H1 (cell line): ENCODE results near the gene TNRC6C. TPM values are rescaled to one million over a fixed set of nuclear protein-coding genes. Genes with fewer than 3 reads are reported as not detected.
A peak's percentile ranks its signal among the peaks of the same experiment; 100 is the strongest.

Source experiments
- CTCF ChIA-PET: fragments of 300-600 bp; sonication (Branson Sonifier 250); formaldehyde crosslinking; loops from one replicate; lab custom pipeline; 2021; ENCODE audit not compliant: partially characterized antibody; lab: Charles Lee
- POLR2A ChIA-PET: fragments of 300-600 bp; sonication (Branson Sonifier 250); formaldehyde crosslinking; loops from one replicate; lab custom pipeline; 2021; ENCODE audit warnings: inconsistent platforms; ENCODE audit not compliant: partially characterized antibody; lab: Charles Lee
- DNase-seq, 2 experiments: peaks; one replicate each; pipeline versions ENCODE4 v3.0.0 to v3.0.0-alpha.2; 2010 to 2022; ENCODE audit warnings: low spot score in 2 of 2, low read depth in 1 of 2, mixed read lengths in 1 of 2
- FAIRE-seq: peaks from 2 replicates; lab custom pipeline; 2011; peaks lifted over from hg19 to GRCh38; lab: Jason Lieb, UNC
- H2AFZ ChIP-seq: 2 replicates; pipeline ENCODE4 v1.8.1; 2012; ENCODE audit warnings: low read length, inconsistent platforms
- H2AK5ac ChIP-seq: 2 replicates; pipeline ENCODE4 v1.6.1; 2013; ENCODE audit warnings: low read depth, low read length
- H2BK120ac ChIP-seq: replicated peaks from 2 replicates; pipeline ENCODE3; 2013; ENCODE audit warnings: low read depth, low read length, inconsistent platforms
- H2BK12ac ChIP-seq: 2 replicates; pipeline ENCODE4 v1.6.1; 2013; ENCODE audit warnings: low read depth, low read length
- H2BK15ac ChIP-seq: 2 replicates; pipeline ENCODE4 v1.6.1; 2013; ENCODE audit warnings: low read length
- H2BK20ac ChIP-seq: 2 replicates; pipeline ENCODE4 v1.6.1; 2013; ENCODE audit warnings: low read length
- H2BK5ac ChIP-seq: 2 replicates; pipeline ENCODE4 v1.6.1; 2013; ENCODE audit warnings: low read depth, low read length
- H3K14ac ChIP-seq: 2 replicates; pipeline ENCODE4 v1.6.1; 2013; ENCODE audit warnings: inconsistent platforms; ENCODE audit not compliant: insufficient read length
- H3K18ac ChIP-seq: 2 replicates; pipeline ENCODE4 v1.6.1; 2013; ENCODE audit warnings: low read length; ENCODE audit errors: extremely low read depth
- H3K23ac ChIP-seq: 2 replicates; pipeline ENCODE4 v1.6.1; 2013; ENCODE audit warnings: inconsistent platforms; ENCODE audit not compliant: insufficient read length
- H3K23me2 ChIP-seq: 2 replicates; pipeline ENCODE4 v1.6.1; 2013; ENCODE audit warnings: low read depth, low read length
- H3K27ac ChIP-seq: 2 replicates; pipeline ENCODE4 v1.6.1; 2011; ENCODE audit warnings: low read depth, low read length, inconsistent platforms
- H3K27me3 ChIP-seq, 4 experiments: replicated peaks in 1 of 4; 1 replicate in 1 of 4; 2 replicates in 3 of 4; pipeline versions ENCODE4 v1.6.1 to v1.8.1; 2011 to 2013; ENCODE audit warnings: low read length in 3 of 4, mild to moderate bottlenecking in 3 of 4, inconsistent platforms in 2 of 4, mixed read lengths in 2 of 4, moderate library complexity in 1 of 4; ENCODE audit not compliant: control insufficient read depth in 3 of 4, insufficient read depth in 3 of 4; ENCODE audit errors: extremely low read depth in 1 of 4
- H3K36me3 ChIP-seq, 4 experiments: 2 replicates each; pipeline versions ENCODE4 v1.6.1 to v1.8.1; 2011 to 2013; ENCODE audit warnings: mild to moderate bottlenecking in 4 of 4, low read length in 3 of 4, moderate library complexity in 2 of 4, control low read depth in 1 of 4, inconsistent platforms in 1 of 4; ENCODE audit not compliant: insufficient read depth in 4 of 4, control insufficient read depth in 2 of 4
- H3K4ac ChIP-seq: replicated peaks from 2 replicates; pipeline ENCODE3; 2013; ENCODE audit warnings: low read length, low read depth, mixed read lengths, inconsistent platforms; ENCODE audit not compliant: insufficient read length
- H3K4me1 ChIP-seq, 4 experiments: replicated peaks in 1 of 4; 1 replicate in 1 of 4; 2 replicates in 3 of 4; pipeline versions ENCODE4 v1.6.1 to v1.8.1; 2011 to 2013; ENCODE audit warnings: low read length in 3 of 4, inconsistent platforms in 2 of 4, mixed read lengths in 1 of 4; ENCODE audit not compliant: insufficient read depth in 4 of 4, control insufficient read depth in 3 of 4
- H3K4me2 ChIP-seq, 2 experiments: 2 replicates each; pipeline versions ENCODE4 v1.6.1 to v1.8.1; 2011 to 2013; ENCODE audit warnings: low read depth in 2 of 2, low read length in 2 of 2, control low read depth in 1 of 2, inconsistent platforms in 1 of 2, mild to moderate bottlenecking in 1 of 2; ENCODE audit not compliant: insufficient read depth in 1 of 2
- H3K4me3 ChIP-seq, 4 experiments: fragments of 200-600, 300-600 bp in 1 of 4; sonication (generic), shearing (Covaris generic), sonication (Bioruptor Twin) in 1 of 4; 2 replicates each; pipeline versions ENCODE4 v1.5.1 to v1.8.1; 2011 to 2016; ENCODE audit warnings: low read length in 4 of 4, low read depth in 3 of 4, control low read depth in 2 of 4, inconsistent platforms in 2 of 4, mild to moderate bottlenecking in 2 of 4, mixed read lengths in 1 of 4, moderate library complexity in 1 of 4; ENCODE audit not compliant: insufficient read depth in 2 of 4; ENCODE audit errors: extremely low read depth in 1 of 4
- H3K56ac ChIP-seq: replicated peaks from 2 replicates; pipeline ENCODE3; 2013; ENCODE audit warnings: low read depth, mild to moderate bottlenecking, mixed read lengths, low read length, inconsistent platforms; ENCODE audit not compliant: insufficient read length
- H3K79me1 ChIP-seq: 2 replicates; pipeline ENCODE4 v1.6.1; 2013; ENCODE audit warnings: low read depth, low read length, control low read depth
- H3K79me2 ChIP-seq, 2 experiments: 2 replicates each; pipeline versions ENCODE4 v1.6.1 to v1.8.1; 2012 to 2013; ENCODE audit warnings: low read length in 2 of 2, mild to moderate bottlenecking in 2 of 2, inconsistent platforms in 1 of 2; ENCODE audit not compliant: insufficient read depth in 2 of 2, control insufficient read depth in 1 of 2
- H3K9ac ChIP-seq, 4 experiments: replicated peaks in 1 of 4; 1 replicate in 1 of 4; 2 replicates in 3 of 4; pipeline versions ENCODE4 v1.6.1 to v1.8.1; 2011 to 2013; ENCODE audit warnings: low read depth in 3 of 4, low read length in 3 of 4, control low read depth in 2 of 4, mild to moderate bottlenecking in 2 of 4, moderate library complexity in 2 of 4, inconsistent platforms in 1 of 4; ENCODE audit errors: extremely low read depth in 1 of 4
- H3K9me3 ChIP-seq, 2 experiments: 2 replicates each; pipeline versions ENCODE4 v1.6.1 to v1.8.1; 2012 to 2013; ENCODE audit warnings: mild to moderate bottlenecking in 2 of 2, moderate library complexity in 2 of 2, control low read depth in 1 of 2, inconsistent platforms in 1 of 2, low read depth in 1 of 2, low read length in 1 of 2, mixed read lengths in 1 of 2; ENCODE audit not compliant: insufficient read depth in 2 of 2
- H4K20me1 ChIP-seq, 2 experiments: replicated peaks in 1 of 2; 2 replicates each; pipeline versions ENCODE3 to v1.8.1; 2011 to 2013; ENCODE audit warnings: inconsistent platforms in 2 of 2, low read length in 2 of 2, mild to moderate bottlenecking in 1 of 2; ENCODE audit not compliant: insufficient read depth in 2 of 2, control insufficient read depth in 1 of 2
- H4K5ac ChIP-seq: 2 replicates; pipeline ENCODE4 v1.6.1; 2013; ENCODE audit warnings: low read length, low read depth, mixed read lengths, inconsistent platforms; ENCODE audit not compliant: insufficient read length
- H4K8ac ChIP-seq: 2 replicates; pipeline ENCODE4 v1.8.0; 2013; ENCODE audit warnings: mild to moderate bottlenecking, moderate library complexity, low read length, inconsistent platforms; ENCODE audit not compliant: insufficient read depth; ENCODE audit errors: extremely low read depth
- H4K91ac ChIP-seq: replicated peaks from 2 replicates; pipeline ENCODE3; 2013; ENCODE audit warnings: low read length, mixed read lengths, inconsistent platforms; ENCODE audit not compliant: insufficient read length
- PHF8 ChIP-seq: fragments of 200-600 bp; sonication (generic); conservative IDR thresholded peaks from 2 replicates; pipeline ENCODE4 v1.7.1; 2012; ENCODE audit warnings: low read depth, mild to moderate bottlenecking, inconsistent platforms, low read length, moderate library complexity
- TCF12 ChIP-seq: IDR thresholded peaks from 2 replicates; pipeline ENCODE4 v1.6.1; 2011; ENCODE audit warnings: low read depth, mild to moderate bottlenecking, low read length
- WGBS, 2 experiments: shearing (Covaris generic) in 1 of 2; methylation state at CpG; one replicate each; pipeline versions ENCODE4 v1.1.6 to v1.1.7; 2013 to 2015; ENCODE audit warnings: low lambda C conversion rate in 2 of 2, mixed read lengths in 2 of 2, inconsistent platforms in 1 of 2, low coverage in 1 of 2, missing lambda C conversion rate in 1 of 2; ENCODE audit not compliant: insufficient replicate concordance in 2 of 2, insufficient coverage in 1 of 2, insufficient read length in 1 of 2; ENCODE audit errors: extremely low coverage in 1 of 2, missing lambda C conversion rate in 1 of 2; 5-methylcytosine and 5-hydroxymethylcytosine counted together
- polyA plus RNA-seq, 7 experiments: library from polyadenylated mRNA; depleted of rRNA in 3 of 7; stranded (reverse) in 5 of 7; unstranded in 2 of 7; fragments of >200 nt in 5 of 7; fragments of 200-250 nt in 2 of 7; gene quantifications; 1 replicate in 5 of 7; 2 replicates in 1 of 7; 4 replicates in 1 of 7; pipeline versions ENCODE4 v1.2.1 to v1.2.3, GENCODE V29; 2011 to 2013; ENCODE audit warnings: missing spikeins in 2 of 7, mixed read lengths in 2 of 7
- total RNA-seq: library from RNA; stranded (reverse); fragmentation: NEBNext Ultra II Directional; extraction: Animal tissue kit (Norgen Biotek cat#: 25700); gene quantifications from 2 replicates; pipeline ENCODE4 v1.2.1, GENCODE V29; 2021
- TF ChIP-seq, protein P1 (sequence below): IDR thresholded peaks from 2 replicates; pipeline ENCODE4 v1.6.1; 2012; ENCODE audit warnings: inconsistent platforms

TNRC6C gene
- total and polyA plus RNA-seq, 2 of the 8 experiments (the other 6 are each of a cell fraction or from before 2014, with no cell fraction given): 2.8 to 28.9 TPM

DNA sequence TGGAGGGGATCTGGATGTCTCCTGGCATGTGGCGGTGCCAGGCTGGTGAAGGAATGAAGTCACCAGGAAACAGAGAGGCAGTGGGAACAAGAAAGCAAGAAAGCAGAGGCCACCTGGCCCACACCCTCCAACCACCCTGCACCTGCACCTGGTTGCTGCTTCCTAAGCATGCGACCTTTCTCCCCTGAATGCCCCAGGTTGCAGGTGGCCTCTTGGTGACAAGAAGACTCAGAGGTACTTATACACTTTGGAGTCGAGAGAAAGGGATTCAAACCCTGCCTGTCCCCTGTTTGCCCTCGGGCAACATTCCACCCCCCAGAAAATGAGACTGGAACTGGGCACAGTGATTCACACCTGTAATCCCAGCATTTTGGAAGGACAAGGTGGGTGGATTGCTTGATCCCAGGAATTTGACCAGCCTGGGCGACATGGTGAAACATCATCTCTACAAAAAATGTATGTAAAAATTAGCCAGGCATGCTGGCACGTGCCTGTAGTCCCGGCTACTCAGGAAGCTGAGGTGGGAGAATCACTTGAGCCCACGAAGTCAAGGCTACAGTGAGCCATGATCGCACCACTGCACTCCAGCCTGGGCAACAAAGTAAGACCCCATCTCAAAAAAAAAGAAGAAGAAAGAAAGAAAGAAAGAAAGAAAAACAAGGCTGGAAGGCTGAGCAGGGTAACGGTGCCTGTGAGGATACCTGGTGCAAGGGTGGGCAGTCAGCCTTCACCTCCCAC is 34.6 kb upstream of the TNRC6C start:
- no peak overlapping the region for H3K4me3 ChIP-seq
- no peak overlapping the region for H3K56ac ChIP-seq
- no peak overlapping the region for H4K5ac ChIP-seq
- peak overlapping the region; percentile 33 for H3K18ac ChIP-seq
- no peaks in the 10 kb centered on the region; the same call in 1 of the 2 replicates for H3K79me1 ChIP-seq
- 81% methylated on average over 9 of the region's 10 CpGs; no CpG with 5 or more reads in 1 of the 2 experiments for WGBS, 2 experiments
- ChIA-PET CTCF (interaction anchor here (0.9 to 2.9 kb wide), 6 partner anchors 10 to 183 kb away, joined by 3 to 12 read pairs (median 4); partner anchors contain the start of gene TNRC6C), POLR2A (interaction anchor here (0.7 to 3.8 kb wide), 5 partner anchors 9 to 39 kb away, joined by 3 to 30 read pairs (median 4); partner anchors contain the start of gene TNRC6C)
- H2AFZ ChIP-seq: no peak overlapping the region
- peaks cover 0 to 3% of the 10 kb centered on the region in 2 experiments; a peak in 1 of 4 replicates for H3K9me3 ChIP-seq
- H4K20me1 ChIP-seq: no peaks in the 10 kb centered on the region
- H2BK5ac ChIP-seq: peak overlapping the region; percentile 93; the same call in 1 of the 2 replicates
- peak overlapping the region; percentile 99; the same call in 1 of the 2 replicates for H2BK12ac ChIP-seq
- TF ChIP-seq, protein P1, sequence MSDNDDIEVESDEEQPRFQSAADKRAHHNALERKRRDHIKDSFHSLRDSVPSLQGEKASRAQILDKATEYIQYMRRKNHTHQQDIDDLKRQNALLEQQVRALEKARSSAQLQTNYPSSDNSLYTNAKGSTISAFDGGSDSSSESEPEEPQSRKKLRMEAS: peak; percentile 40; the same call in 1 of the 2 replicates
- TF ChIP-seq TCF12 (0 out of 2 replicates have a peak, but pooled peaks have one; percentile 16), PHF8 (no peak)
- TF ChIP-seq, all 59 proteins: peak for 2
- H3K9ac ChIP-seq: no peak overlapping the region
- H3K4ac ChIP-seq: no peak overlapping the region
- peaks cover 12 to 35% (median 26%) of the 10 kb centered on the region in 4 experiments for H3K4me1 ChIP-seq
- no peaks in the 10 kb centered on the region; a peak in 1 of 7 replicates for H3K27me3 ChIP-seq
- H2BK15ac ChIP-seq: 0 out of 2 replicates have a peak overlapping the region, but pooled peaks have one; percentile 31
- H2AK5ac ChIP-seq: peak overlapping the region; percentile 20; the same call in 1 of the 2 replicates
- H2BK120ac ChIP-seq: peak overlapping the region; percentile 86
- H2BK20ac ChIP-seq: peak overlapping the region; percentile 100
- peak overlapping the region; percentile 75 for H4K91ac ChIP-seq
- peak overlapping the region; percentile 35 to 54; a peak in 2 of 4 replicates for H3K4me2 ChIP-seq
- H3K14ac ChIP-seq: no peak overlapping the region
- H3K23me2 ChIP-seq: peaks cover 2% of the 10 kb centered on the region; the same call in 1 of the 2 replicates
- H4K8ac ChIP-seq: no peak overlapping the region
- FAIRE-seq: no peak
- DNase-seq: no peak
- no peaks in the 10 kb centered on the region for H3K36me3 ChIP-seq
- no peak overlapping the region for H3K23ac ChIP-seq
- H3K27ac ChIP-seq: no peak overlapping the region
- no peaks in the 10 kb centered on the region for H3K79me2 ChIP-seq
